HG03095 (cell line): Measurements from ENCODE around the gene POU2AF1.
"Not testable (repeated sequence)": the region's sequence is repeated elsewhere in the genome, so short reads cannot be mapped to it uniquely, and the experiment has no call there.

Experiments used
- ATAC-seq: cut with Tn5 transposase; IDR thresholded peaks from one replicate; pipeline ENCODE4 v1.9.1; 2021; ENCODE audit warnings: moderate library complexity; ENCODE audit not compliant: unreplicated experiment

The POU2AF1 gene

GRCh38 chr11:111410951-111411350, 31.9 kb upstream of the POU2AF1 start:
- ATAC-seq = no peak

GRCh38 chr11:111409915-111410314, 30.8 kb upstream of the POU2AF1 start:
- peak; percentile 62 for ATAC-seq

GRCh38 chr11:111408789-111409727, 30.0 kb upstream of the POU2AF1 start:
- no peak for ATAC-seq

- ATAC-seq = no peak
Observed at GRCh38 chr11:111407652-111408051, 28.6 kb upstream of the POU2AF1 start.

GRCh38 chr11:111406589-111406988, 27.5 kb upstream of the POU2AF1 start:
- ATAC-seq = no peak

- no peak for ATAC-seq
Observed at GRCh38 chr11:111406091-111406490, 27.0 kb upstream of the POU2AF1 start.

GRCh38 chr11:111405551-111405950, 26.5 kb upstream of the POU2AF1 start:
- no peak for ATAC-seq

- ATAC-seq = no peak
Observed at GRCh38 chr11:111403051-111403726, 24.1 kb upstream of the POU2AF1 start.

- ATAC-seq = no peak
Observed at GRCh38 chr11:111402411-111402810, 23.3 kb upstream of the POU2AF1 start.

GRCh38 chr11:111401957-111402356, 22.9 kb upstream of the POU2AF1 start:
- ATAC-seq = not testable (repeated sequence)

GRCh38 chr11:111400595-111400994, 21.5 kb upstream of the POU2AF1 start:
- ATAC-seq = peak; percentile 36

- peak; percentile 42 for ATAC-seq
Observed at GRCh38 chr11:111399187-111400031, 20.3 kb upstream of the POU2AF1 start.

- no peak for ATAC-seq
Observed at GRCh38 chr11:111397034-111397433, 18.0 kb upstream of the POU2AF1 start.

GRCh38 chr11:111395749-111396148, 16.7 kb upstream of the POU2AF1 start:
- no peak for ATAC-seq

GRCh38 chr11:111395081-111395480, 16.0 kb upstream of the POU2AF1 start:
- ATAC-seq = no peak

GRCh38 chr11:111394147-111394546, 15.1 kb upstream of the POU2AF1 start:
- not testable (repeated sequence) for ATAC-seq

- no peak for ATAC-seq
Observed at GRCh38 chr11:111393585-111393984, 14.5 kb upstream of the POU2AF1 start.

GRCh38 chr11:111393096-111393495, 14.0 kb upstream of the POU2AF1 start:
- no peak for ATAC-seq

GRCh38 chr11:111392552-111392951, 13.5 kb upstream of the POU2AF1 start:
- no peak for ATAC-seq

GRCh38 chr11:111391328-111392124, 12.5 kb upstream of the POU2AF1 start:
- peak; percentile 44 for ATAC-seq
